H1 (cell line): ENCODE measurements around the gene MRM3. TPM values are rescaled to one million over a fixed set of nuclear protein-coding genes. Genes with fewer than 3 reads are reported as not detected.

Experiments
- CTCF ChIA-PET: fragments of 300-600 bp; sonication (Branson Sonifier 250); formaldehyde crosslinking; loops from one replicate; lab custom pipeline; 2021; ENCODE audit not compliant: partially characterized antibody; lab: Charles Lee
- POLR2A ChIA-PET: fragments of 300-600 bp; sonication (Branson Sonifier 250); formaldehyde crosslinking; loops from one replicate; lab custom pipeline; 2021; ENCODE audit warnings: inconsistent platforms; ENCODE audit not compliant: partially characterized antibody; lab: Charles Lee
- DNase-seq, 2 experiments: peaks; one replicate each; pipeline versions ENCODE4 v3.0.0 to v3.0.0-alpha.2; 2010 to 2022; ENCODE audit warnings: low spot score in 2 of 2, low read depth in 1 of 2, mixed read lengths in 1 of 2
- FAIRE-seq: peaks from 2 replicates; lab custom pipeline; 2011; peaks lifted over from hg19 to GRCh38; lab: Jason Lieb, UNC
- H2AFZ ChIP-seq: 2 replicates; pipeline ENCODE4 v1.8.1; 2012; ENCODE audit warnings: low read length, inconsistent platforms
- H2AK5ac ChIP-seq: 2 replicates; pipeline ENCODE4 v1.6.1; 2013; ENCODE audit warnings: low read depth, low read length
- H2BK120ac ChIP-seq: replicated peaks from 2 replicates; pipeline ENCODE3; 2013; ENCODE audit warnings: low read depth, low read length, inconsistent platforms
- H2BK12ac ChIP-seq: 2 replicates; pipeline ENCODE4 v1.6.1; 2013; ENCODE audit warnings: low read depth, low read length
- H2BK15ac ChIP-seq: 2 replicates; pipeline ENCODE4 v1.6.1; 2013; ENCODE audit warnings: low read length
- H2BK20ac ChIP-seq: 2 replicates; pipeline ENCODE4 v1.6.1; 2013; ENCODE audit warnings: low read length
- H2BK5ac ChIP-seq: 2 replicates; pipeline ENCODE4 v1.6.1; 2013; ENCODE audit warnings: low read depth, low read length
- H3K14ac ChIP-seq: 2 replicates; pipeline ENCODE4 v1.6.1; 2013; ENCODE audit warnings: inconsistent platforms; ENCODE audit not compliant: insufficient read length
- H3K18ac ChIP-seq: 2 replicates; pipeline ENCODE4 v1.6.1; 2013; ENCODE audit warnings: low read length; ENCODE audit errors: extremely low read depth
- H3K23ac ChIP-seq: 2 replicates; pipeline ENCODE4 v1.6.1; 2013; ENCODE audit warnings: inconsistent platforms; ENCODE audit not compliant: insufficient read length
- H3K23me2 ChIP-seq: 2 replicates; pipeline ENCODE4 v1.6.1; 2013; ENCODE audit warnings: low read depth, low read length
- H3K27ac ChIP-seq: 2 replicates; pipeline ENCODE4 v1.6.1; 2011; ENCODE audit warnings: low read depth, low read length, inconsistent platforms
- H3K27me3 ChIP-seq, 4 experiments: replicated peaks in 1 of 4; 1 replicate in 1 of 4; 2 replicates in 3 of 4; pipeline versions ENCODE4 v1.6.1 to v1.8.1; 2011 to 2013; ENCODE audit warnings: low read length in 3 of 4, mild to moderate bottlenecking in 3 of 4, inconsistent platforms in 2 of 4, mixed read lengths in 2 of 4, moderate library complexity in 1 of 4; ENCODE audit not compliant: control insufficient read depth in 3 of 4, insufficient read depth in 3 of 4; ENCODE audit errors: extremely low read depth in 1 of 4
- H3K36me3 ChIP-seq, 4 experiments: 2 replicates each; pipeline versions ENCODE4 v1.6.1 to v1.8.1; 2011 to 2013; ENCODE audit warnings: mild to moderate bottlenecking in 4 of 4, low read length in 3 of 4, moderate library complexity in 2 of 4, control low read depth in 1 of 4, inconsistent platforms in 1 of 4; ENCODE audit not compliant: insufficient read depth in 4 of 4, control insufficient read depth in 2 of 4
- H3K4ac ChIP-seq: replicated peaks from 2 replicates; pipeline ENCODE3; 2013; ENCODE audit warnings: low read length, low read depth, mixed read lengths, inconsistent platforms; ENCODE audit not compliant: insufficient read length
- H3K4me1 ChIP-seq, 4 experiments: replicated peaks in 1 of 4; 1 replicate in 1 of 4; 2 replicates in 3 of 4; pipeline versions ENCODE4 v1.6.1 to v1.8.1; 2011 to 2013; ENCODE audit warnings: low read length in 3 of 4, inconsistent platforms in 2 of 4, mixed read lengths in 1 of 4; ENCODE audit not compliant: insufficient read depth in 4 of 4, control insufficient read depth in 3 of 4
- H3K4me2 ChIP-seq, 2 experiments: 2 replicates each; pipeline versions ENCODE4 v1.6.1 to v1.8.1; 2011 to 2013; ENCODE audit warnings: low read depth in 2 of 2, low read length in 2 of 2, control low read depth in 1 of 2, inconsistent platforms in 1 of 2, mild to moderate bottlenecking in 1 of 2; ENCODE audit not compliant: insufficient read depth in 1 of 2
- H3K4me3 ChIP-seq, 4 experiments: fragments of 200-600, 300-600 bp in 1 of 4; sonication (generic), shearing (Covaris generic), sonication (Bioruptor Twin) in 1 of 4; 2 replicates each; pipeline versions ENCODE4 v1.5.1 to v1.8.1; 2011 to 2016; ENCODE audit warnings: low read length in 4 of 4, low read depth in 3 of 4, control low read depth in 2 of 4, inconsistent platforms in 2 of 4, mild to moderate bottlenecking in 2 of 4, mixed read lengths in 1 of 4, moderate library complexity in 1 of 4; ENCODE audit not compliant: insufficient read depth in 2 of 4; ENCODE audit errors: extremely low read depth in 1 of 4
- H3K56ac ChIP-seq: replicated peaks from 2 replicates; pipeline ENCODE3; 2013; ENCODE audit warnings: low read depth, mild to moderate bottlenecking, mixed read lengths, low read length, inconsistent platforms; ENCODE audit not compliant: insufficient read length
- H3K79me1 ChIP-seq: 2 replicates; pipeline ENCODE4 v1.6.1; 2013; ENCODE audit warnings: low read depth, low read length, control low read depth
- H3K79me2 ChIP-seq, 2 experiments: 2 replicates each; pipeline versions ENCODE4 v1.6.1 to v1.8.1; 2012 to 2013; ENCODE audit warnings: low read length in 2 of 2, mild to moderate bottlenecking in 2 of 2, inconsistent platforms in 1 of 2; ENCODE audit not compliant: insufficient read depth in 2 of 2, control insufficient read depth in 1 of 2
- H3K9ac ChIP-seq, 4 experiments: replicated peaks in 1 of 4; 1 replicate in 1 of 4; 2 replicates in 3 of 4; pipeline versions ENCODE4 v1.6.1 to v1.8.1; 2011 to 2013; ENCODE audit warnings: low read depth in 3 of 4, low read length in 3 of 4, control low read depth in 2 of 4, mild to moderate bottlenecking in 2 of 4, moderate library complexity in 2 of 4, inconsistent platforms in 1 of 4; ENCODE audit errors: extremely low read depth in 1 of 4
- H3K9me3 ChIP-seq, 2 experiments: 2 replicates each; pipeline versions ENCODE4 v1.6.1 to v1.8.1; 2012 to 2013; ENCODE audit warnings: mild to moderate bottlenecking in 2 of 2, moderate library complexity in 2 of 2, control low read depth in 1 of 2, inconsistent platforms in 1 of 2, low read depth in 1 of 2, low read length in 1 of 2, mixed read lengths in 1 of 2; ENCODE audit not compliant: insufficient read depth in 2 of 2
- H4K20me1 ChIP-seq, 2 experiments: replicated peaks in 1 of 2; 2 replicates each; pipeline versions ENCODE3 to v1.8.1; 2011 to 2013; ENCODE audit warnings: inconsistent platforms in 2 of 2, low read length in 2 of 2, mild to moderate bottlenecking in 1 of 2; ENCODE audit not compliant: insufficient read depth in 2 of 2, control insufficient read depth in 1 of 2
- H4K5ac ChIP-seq: 2 replicates; pipeline ENCODE4 v1.6.1; 2013; ENCODE audit warnings: low read length, low read depth, mixed read lengths, inconsistent platforms; ENCODE audit not compliant: insufficient read length
- H4K8ac ChIP-seq: 2 replicates; pipeline ENCODE4 v1.8.0; 2013; ENCODE audit warnings: mild to moderate bottlenecking, moderate library complexity, low read length, inconsistent platforms; ENCODE audit not compliant: insufficient read depth; ENCODE audit errors: extremely low read depth
- H4K91ac ChIP-seq: replicated peaks from 2 replicates; pipeline ENCODE3; 2013; ENCODE audit warnings: low read length, mixed read lengths, inconsistent platforms; ENCODE audit not compliant: insufficient read length
- BRCA1 ChIP-seq: IDR thresholded peaks from 2 replicates; pipeline ENCODE4 v1.6.1; 2012; ENCODE audit warnings: low read depth, low read length, improper control_type of control experiment
- CTBP2 ChIP-seq: IDR thresholded peaks from 2 replicates; pipeline ENCODE4 v1.7.0; 2011; ENCODE audit warnings: borderline replicate concordance, mild to moderate bottlenecking, moderate library complexity, mixed read lengths, low read length; ENCODE audit not compliant: insufficient read depth, insufficient read length
- EGR1 ChIP-seq: IDR thresholded peaks from 2 replicates; pipeline ENCODE4 v1.6.1; 2011; ENCODE audit warnings: low read depth, low read length, borderline replicate concordance
- EZH2 ChIP-seq: fragments of 200-600 bp; sonication (generic); IDR thresholded peaks from 2 replicates; pipeline ENCODE4 v1.7.1; 2012; ENCODE audit warnings: low read depth, mild to moderate bottlenecking, moderate library complexity, low read length, inconsistent platforms; ENCODE audit not compliant: severe bottlenecking
- FOSL1 ChIP-seq: IDR thresholded peaks from 2 replicates; pipeline ENCODE4 v1.6.1; 2011; ENCODE audit warnings: mild to moderate bottlenecking, low read depth, low read length, moderate library complexity; ENCODE audit not compliant: insufficient read depth
- JUND ChIP-seq: IDR thresholded peaks from 2 replicates; pipeline ENCODE4 v1.6.1; 2011; ENCODE audit warnings: mild to moderate bottlenecking, improper control_type of control experiment, low read length
- RNF2 ChIP-seq: fragments of 200-900, 300-1000 bp; sonication (generic); IDR thresholded peaks from 2 replicates; pipeline ENCODE4 v1.7.1; 2016; ENCODE audit warnings: borderline replicate concordance, low read depth, mild to moderate bottlenecking, antibody characterized with exemption, low read length; ENCODE audit not compliant: poor library complexity, severe bottlenecking; ENCODE audit errors: missing control alignments
- SIN3A ChIP-seq, 2 experiments: IDR thresholded peaks in 1 of 2; conservative IDR thresholded peaks in 1 of 2; 2 replicates each; pipeline ENCODE4 v1.6.1; 2011 to 2012; ENCODE audit warnings: low read length in 2 of 2, improper control_type of control experiment in 1 of 2, low read depth in 1 of 2, mild to moderate bottlenecking in 1 of 2
- SRF ChIP-seq: IDR thresholded peaks from 2 replicates; pipeline ENCODE4 v1.6.1; 2011; ENCODE audit warnings: mild to moderate bottlenecking, low read depth, low read length, moderate library complexity
- TAF1 ChIP-seq: IDR thresholded peaks from 2 replicates; pipeline ENCODE4 v1.6.1; 2011; ENCODE audit warnings: mild to moderate bottlenecking, low read depth, low read length
- ZNF274 ChIP-seq: IDR thresholded peaks from 2 replicates; pipeline ENCODE4 v1.7.0; 2012; ENCODE audit warnings: low read length, borderline replicate concordance; ENCODE audit errors: extremely low read depth
- WGBS, 2 experiments: shearing (Covaris generic) in 1 of 2; methylation state at CpG; one replicate each; pipeline versions ENCODE4 v1.1.6 to v1.1.7; 2013 to 2015; ENCODE audit warnings: low lambda C conversion rate in 2 of 2, mixed read lengths in 2 of 2, inconsistent platforms in 1 of 2, low coverage in 1 of 2, missing lambda C conversion rate in 1 of 2; ENCODE audit not compliant: insufficient replicate concordance in 2 of 2, insufficient coverage in 1 of 2, insufficient read length in 1 of 2; ENCODE audit errors: extremely low coverage in 1 of 2, missing lambda C conversion rate in 1 of 2; 5-methylcytosine and 5-hydroxymethylcytosine counted together
- polyA plus RNA-seq, 7 experiments: library from polyadenylated mRNA; depleted of rRNA in 3 of 7; stranded (reverse) in 5 of 7; unstranded in 2 of 7; fragments of >200 nt in 5 of 7; fragments of 200-250 nt in 2 of 7; gene quantifications; 1 replicate in 5 of 7; 2 replicates in 1 of 7; 4 replicates in 1 of 7; pipeline versions ENCODE4 v1.2.1 to v1.2.3, GENCODE V29; 2011 to 2013; ENCODE audit warnings: missing spikeins in 2 of 7, mixed read lengths in 2 of 7
- total RNA-seq: library from RNA; stranded (reverse); fragmentation: NEBNext Ultra II Directional; extraction: Animal tissue kit (Norgen Biotek cat#: 25700); gene quantifications from 2 replicates; pipeline ENCODE4 v1.2.1, GENCODE V29; 2021

Gene MRM3
- total and polyA plus RNA-seq, 2 of the 8 experiments (the other 6 are each of a cell fraction or from before 2014, with no cell fraction given), result 10.1 to 20.8 TPM

DNA sequence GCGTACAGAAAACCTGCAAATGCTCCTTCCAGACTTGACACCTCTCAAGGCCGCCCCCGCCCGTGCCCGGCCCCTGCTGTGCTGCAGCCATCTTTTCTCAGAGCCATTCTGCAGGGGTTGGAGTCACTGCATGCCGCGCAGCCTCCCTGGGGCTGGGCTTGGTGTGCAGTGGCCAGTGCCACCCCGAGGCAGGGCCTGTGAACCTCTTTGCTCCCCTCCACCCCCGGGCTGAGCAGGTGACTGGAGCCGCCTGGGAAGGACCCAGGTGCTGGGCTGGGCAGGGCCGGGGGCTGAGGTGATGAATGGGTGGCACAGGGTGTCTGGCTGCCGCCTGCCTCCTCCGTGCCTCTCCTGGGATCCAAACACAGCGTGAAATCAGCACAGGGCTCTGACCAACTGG is 20.3 kb downstream of the MRM3 start:
- Histone ChIP-seq H3K36me3 (peaks cover 0 to 6% (median 0%) of the 10 kb centered on the region in 4 experiments; a peak in 2 of 8 replicates), H3K4me2 (no peak overlapping the region), H3K27ac (no peak overlapping the region), H3K9me3 (no peaks in the 10 kb centered on the region), H2BK15ac (no peak overlapping the region), H2AK5ac (no peak overlapping the region), H2AFZ (no peak overlapping the region), H4K8ac (no peak overlapping the region), H3K4me3 (no peak overlapping the region), H4K91ac (no peak overlapping the region), H3K9ac (no peak overlapping the region), H3K18ac (no peak overlapping the region), H3K79me1 (no peaks in the 10 kb centered on the region; the same call in 1 of the 2 replicates), H3K23ac (no peak overlapping the region), H3K79me2 (no peaks in the 10 kb centered on the region), H3K4me1 (peaks cover 0 to 5% (median 4%) of the 10 kb centered on the region in 4 experiments; a peak in 3 of 7 replicates), H2BK5ac (no peak overlapping the region), H3K56ac (no peak overlapping the region), H3K23me2 (no peaks in the 10 kb centered on the region), H4K5ac (no peak overlapping the region), H2BK20ac (no peak overlapping the region), H3K4ac (no peak overlapping the region), H3K27me3 (no peaks in the 10 kb centered on the region), H2BK12ac (no peak overlapping the region), H2BK120ac (no peak overlapping the region), H3K14ac (no peak overlapping the region), H4K20me1 (peaks cover 3% of the 10 kb centered on the region in 2 experiments)
- ChIA-PET CTCF (interaction anchor here (2.2 to 17.5 kb wide), 2 partner anchors 176 to 197 kb away, joined by 6 to 258 read pairs; partner anchors contain the start of gene NXN), POLR2A (interaction anchor here (0.6 kb wide), 1 partner anchor 12 kb away, joined by 4 read pairs; no protein-coding TSS in a partner anchor)
- DNase-seq (no peak), FAIRE-seq (no peak)
- TF ChIP-seq EZH2 (no peak), ZNF274 (no peak), EGR1 (no peak), RNF2 (no peak), SIN3A (conservative IDR thresholded peaks at IDR 0.05 in 1 of 2, IDR thresholded peaks at IDR 0.05 in 1 of 2; ENCODE audit: low read depth in 1 of 2, low read length in 2 of 2) (no peak), TAF1 (no peak), BRCA1 (no peak), SRF (no peak), JUND (no peak), CTBP2 (no peak), FOSL1 (no peak)
- 95% methylated on average over 9 of the region's 14 CpGs; no CpG with 5 or more reads in 1 of the 2 experiments for WGBS, 2 experiments
